Measurements from ENCODE around the gene DIAPH1.

DNA sequence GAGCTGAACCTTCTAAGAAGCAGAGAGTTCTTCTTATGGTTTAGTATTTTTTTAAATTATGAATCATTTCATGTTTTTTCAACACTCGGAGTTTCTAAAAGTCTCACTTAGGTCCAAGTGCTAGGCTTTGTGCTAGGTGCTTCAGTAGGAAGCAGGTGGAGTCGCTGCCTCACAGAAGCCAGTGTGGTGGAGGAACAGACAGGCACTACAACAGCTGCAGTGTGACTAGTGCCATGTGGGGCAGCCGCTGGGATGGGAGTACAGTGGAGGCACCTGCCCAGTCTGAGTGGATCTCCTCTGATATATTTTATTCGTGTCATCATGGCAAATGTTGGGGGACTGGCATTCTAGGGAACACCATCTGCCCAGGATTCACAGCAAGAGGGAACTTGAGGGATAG lies 114.6 kb downstream of the DIAPH1 start:
- TF ChIP-seq, protein P1, sequence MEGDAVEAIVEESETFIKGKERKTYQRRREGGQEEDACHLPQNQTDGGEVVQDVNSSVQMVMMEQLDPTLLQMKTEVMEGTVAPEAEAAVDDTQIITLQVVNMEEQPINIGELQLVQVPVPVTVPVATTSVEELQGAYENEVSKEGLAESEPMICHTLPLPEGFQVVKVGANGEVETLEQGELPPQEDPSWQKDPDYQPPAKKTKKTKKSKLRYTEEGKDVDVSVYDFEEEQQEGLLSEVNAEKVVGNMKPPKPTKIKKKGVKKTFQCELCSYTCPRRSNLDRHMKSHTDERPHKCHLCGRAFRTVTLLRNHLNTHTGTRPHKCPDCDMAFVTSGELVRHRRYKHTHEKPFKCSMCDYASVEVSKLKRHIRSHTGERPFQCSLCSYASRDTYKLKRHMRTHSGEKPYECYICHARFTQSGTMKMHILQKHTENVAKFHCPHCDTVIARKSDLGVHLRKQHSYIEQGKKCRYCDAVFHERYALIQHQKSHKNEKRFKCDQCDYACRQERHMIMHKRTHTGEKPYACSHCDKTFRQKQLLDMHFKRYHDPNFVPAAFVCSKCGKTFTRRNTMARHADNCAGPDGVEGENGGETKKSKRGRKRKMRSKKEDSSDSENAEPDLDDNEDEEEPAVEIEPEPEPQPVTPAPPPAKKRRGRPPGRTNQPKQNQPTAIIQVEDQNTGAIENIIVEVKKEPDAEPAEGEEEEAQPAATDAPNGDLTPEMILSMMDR (conservative IDR thresholded peaks at IDR 0.05; ENCODE audit: low read length): no peak
- TF ChIP-seq EZH2phosphoT487 (IDR thresholded peaks at IDR 0.05; ENCODE audit: borderline replicate concordance): no peak
